Mesenchymal stem cell (in vitro differentiated cells and primary cell): ENCODE data around the gene DOCK11.
A peak's percentile ranks its signal among the peaks of the same experiment; 100 is the strongest.

ENCODE experiments used
- DNase-seq: peaks from one replicate; pipeline ENCODE4 v3.0.0-alpha.2; 2013
- H2AFZ ChIP-seq: one replicate; pipeline ENCODE4 v1.6.1; 2013; ENCODE audit warnings: low read depth, mild to moderate bottlenecking, control low read depth, inconsistent platforms, low read length, moderate library complexity
- H2AK5ac ChIP-seq: 2 replicates; pipeline ENCODE4 v1.6.1; 2013; ENCODE audit warnings: low read length, moderate library complexity, mild to moderate bottlenecking, inconsistent platforms; ENCODE audit not compliant: severe bottlenecking
- H2BK120ac ChIP-seq: one replicate; pipeline ENCODE4 v1.6.1; 2013; ENCODE audit warnings: low read depth, mild to moderate bottlenecking, inconsistent platforms, low read length, moderate library complexity
- H2BK12ac ChIP-seq, 2 experiments: one replicate each; pipeline ENCODE4 v1.6.1; 2013; ENCODE audit warnings: inconsistent platforms in 2 of 2, low read length in 2 of 2, mild to moderate bottlenecking in 2 of 2, moderate library complexity in 2 of 2, control low read depth in 1 of 2
- H2BK15ac ChIP-seq: one replicate; pipeline ENCODE4 v1.6.1; 2013; ENCODE audit warnings: mild to moderate bottlenecking, low read depth, inconsistent platforms; ENCODE audit not compliant: poor library complexity, severe bottlenecking
- H2BK5ac ChIP-seq: 2 replicates; pipeline ENCODE4 v1.6.1; 2013; ENCODE audit warnings: low read depth, mild to moderate bottlenecking, low read length, control low read depth, inconsistent platforms; ENCODE audit not compliant: poor library complexity, severe bottlenecking
- H3K14ac ChIP-seq, 2 experiments: one replicate each; pipeline ENCODE4 v1.6.1; 2013; ENCODE audit warnings: inconsistent platforms in 2 of 2, low read length in 2 of 2, control low read depth in 1 of 2, mild to moderate bottlenecking in 1 of 2, moderate library complexity in 1 of 2
- H3K18ac ChIP-seq, 2 experiments: one replicate each; pipeline ENCODE4 v1.6.1; 2013; ENCODE audit warnings: inconsistent platforms in 2 of 2, low read length in 2 of 2, control low read depth in 1 of 2, low read depth in 1 of 2, mild to moderate bottlenecking in 1 of 2
- H3K23ac ChIP-seq, 2 experiments: one replicate each; pipeline ENCODE4 v1.6.1; 2013; ENCODE audit warnings: inconsistent platforms in 2 of 2, low read length in 2 of 2, mild to moderate bottlenecking in 2 of 2, moderate library complexity in 2 of 2, control low read depth in 1 of 2
- H3K27ac ChIP-seq: 2 replicates; pipeline ENCODE4 v1.5.1; 2013; ENCODE audit warnings: mild to moderate bottlenecking, moderate library complexity, low read length, control low read depth, inconsistent platforms; ENCODE audit not compliant: poor library complexity, severe bottlenecking
- H3K27me3 ChIP-seq, 2 experiments: 2 replicates each; pipeline versions ENCODE4 v1.6.1 to v1.7.0; 2013; ENCODE audit warnings: low read length in 2 of 2, mild to moderate bottlenecking in 2 of 2, moderate library complexity in 2 of 2, control low read depth in 1 of 2, inconsistent platforms in 1 of 2; ENCODE audit not compliant: control insufficient read depth in 1 of 2, insufficient read depth in 1 of 2
- H3K36me3 ChIP-seq, 2 experiments: 2 replicates each; pipeline versions ENCODE4 v1.6.1 to v1.7.0; 2013; ENCODE audit warnings: low read length in 2 of 2, control low read depth in 1 of 2, inconsistent platforms in 1 of 2, low read depth in 1 of 2, mild to moderate bottlenecking in 1 of 2; ENCODE audit not compliant: insufficient read depth in 2 of 2, control insufficient read depth in 1 of 2
- H3K4ac ChIP-seq, 2 experiments: one replicate each; pipeline ENCODE4 v1.6.1; 2013; ENCODE audit warnings: inconsistent platforms in 2 of 2, low read length in 2 of 2, mild to moderate bottlenecking in 2 of 2, moderate library complexity in 2 of 2, control low read depth in 1 of 2, low read depth in 1 of 2
- H3K4me1 ChIP-seq: 2 replicates; pipeline ENCODE4 v1.6.1; 2013; ENCODE audit warnings: low read depth, low read length, control low read depth; ENCODE audit not compliant: control insufficient read depth, insufficient read depth
- H3K4me2 ChIP-seq: 2 replicates; pipeline ENCODE4 v1.6.1; 2013; ENCODE audit warnings: low read length, mild to moderate bottlenecking, inconsistent platforms; ENCODE audit not compliant: poor library complexity, severe bottlenecking
- H3K4me3 ChIP-seq, 2 experiments: 2 replicates each; pipeline versions ENCODE4 v1.5.1 to v1.7.0; 2013; ENCODE audit warnings: low read length in 2 of 2, mild to moderate bottlenecking in 2 of 2, control low read depth in 1 of 2, low read depth in 1 of 2; ENCODE audit not compliant: insufficient read depth in 1 of 2
- H3K79me1 ChIP-seq: replicated peaks from 2 replicates; pipeline ENCODE4 v1.6.1; 2013; ENCODE audit warnings: mild to moderate bottlenecking, control low read depth, low read length, inconsistent platforms; ENCODE audit not compliant: poor library complexity, severe bottlenecking
- H3K9ac ChIP-seq: 2 replicates; pipeline ENCODE4 v1.7.0; 2013; ENCODE audit warnings: mild to moderate bottlenecking, low read length, moderate library complexity
- H3K9me3 ChIP-seq: 2 replicates; pipeline ENCODE4 v1.7.0; 2013; ENCODE audit warnings: mild to moderate bottlenecking, low read length; ENCODE audit not compliant: control insufficient read depth
- H4K8ac ChIP-seq: one replicate; pipeline ENCODE4 v1.6.1; 2013; ENCODE audit warnings: inconsistent platforms, mild to moderate bottlenecking, low read length, moderate library complexity
- H4K91ac ChIP-seq: one replicate; pipeline ENCODE4 v1.6.1; 2013; ENCODE audit warnings: mild to moderate bottlenecking, low read length, inconsistent platforms
- WGBS: methylation state at CpG from one replicate; pipeline ENCODE4 v1.1.7; 2013; ENCODE audit warnings: mixed read lengths; 5-methylcytosine and 5-hydroxymethylcytosine counted together

DOCK11 gene

GRCh38 chrX:118726396-118726795 lies 230.8 kb downstream of the DOCK11 start:
- no peak for DNase-seq
- Histone ChIP-seq H3K27me3 (no peaks in the 10 kb centered on the region), H4K91ac (no peak overlapping the region), H3K4me1 (peaks cover 8% of the 10 kb centered on the region), H3K4me2 (no peak overlapping the region), H3K79me1 (no peaks in the 10 kb centered on the region), H2BK5ac (no peak overlapping the region), H3K27ac (no peak overlapping the region), H2BK12ac (no peak overlapping the region), H3K18ac (no peak overlapping the region), H3K9ac (no peak overlapping the region), H3K36me3 (no peaks in the 10 kb centered on the region), H3K23ac (no peak overlapping the region), H2BK15ac (no peak overlapping the region), H3K14ac (no peak overlapping the region), H2AK5ac (no peak overlapping the region), H3K4me3 (no peak overlapping the region), H2AFZ (no peak overlapping the region), H3K4ac (no peak overlapping the region), H3K9me3 (no peaks in the 10 kb centered on the region), H4K8ac (no peak overlapping the region), H2BK120ac (no peak overlapping the region)
- WGBS, result no CpG with 5 or more reads among the region's 3 CpGs

GRCh38 chrX:118726887-118727685 lies 231.5 kb downstream of the DOCK11 start, which contains the start of gene IL13RA1:
Gene IL13RA1, plus strand, starts transcription at chrX:118727606. Its CDS starts 33 bp downstream, at chrX:118727639.
- Histone ChIP-seq H3K27me3 (no peaks in the 10 kb centered on the region), H2BK5ac (peak within 1 kb of the TSS; percentile 84), H3K27ac (peak within 1 kb of the TSS; percentile 83), H2AFZ (no peak within 1 kb of the TSS), H3K18ac (peak within 1 kb of the TSS; percentile 83 to 88), H3K23ac (no peak within 1 kb of the TSS), H3K9ac (peak within 1 kb of the TSS; percentile 85), H3K4me3 (peak within 1 kb of the TSS; percentile 69 to 83), H4K8ac (peak within 1 kb of the TSS; percentile 23), H3K14ac (no peak within 1 kb of the TSS), H2AK5ac (no peak within 1 kb of the TSS), H3K4me1 (peaks cover 8% of the 10 kb centered on the region), H2BK15ac (peak within 1 kb of the TSS; percentile 80), H2BK120ac (peak within 1 kb of the TSS; percentile 79), H2BK12ac (peak within 1 kb of the TSS in 1 of 2 experiments; percentile 83), H3K36me3 (no peaks in the 10 kb centered on the region), H4K91ac (peak within 1 kb of the TSS; percentile 68), H3K9me3 (no peaks in the 10 kb centered on the region), H3K4me2 (peak within 1 kb of the TSS; percentile 65), H3K4ac (peak within 1 kb of the TSS; percentile 16 to 81), H3K79me1 (no peaks in the 10 kb centered on the region)
- peak; percentile 83 for DNase-seq
- WGBS, result 5% methylated on average over 20 of the region's 56 CpGs

- Histone ChIP-seq H3K4me2 (peak overlapping the region; percentile 65), H2AK5ac (no peak overlapping the region), H2BK12ac (no peak overlapping the region), H2BK5ac (peak overlapping the region; percentile 84), H3K4me1 (peaks cover 8% of the 10 kb centered on the region), H3K14ac (no peak overlapping the region), H3K79me1 (no peaks in the 10 kb centered on the region), H3K9ac (peak overlapping the region; percentile 85), H2BK120ac (peak overlapping the region; percentile 79), H4K8ac (peak overlapping the region; percentile 23), H3K36me3 (no peaks in the 10 kb centered on the region), H3K4me3 (peak overlapping the region; percentile 69 to 83), H3K9me3 (no peaks in the 10 kb centered on the region), H4K91ac (peak overlapping the region; percentile 68), H2AFZ (no peak overlapping the region), H3K27me3 (no peaks in the 10 kb centered on the region), H3K4ac (peak overlapping the region in 1 of 2 experiments; percentile 81), H3K27ac (no peak overlapping the region), H3K18ac (peak overlapping the region; percentile 83 to 88), H2BK15ac (peak overlapping the region; percentile 80), H3K23ac (no peak overlapping the region)
- WGBS, result 1% methylated on average over 15 of the region's 73 CpGs
- peak; percentile 57 for DNase-seq
These were observed 232.2 kb downstream of the DOCK11 start for GRCh38 chrX:118727686-118728339.

GRCh38 chrX:118729042-118729652 lies 233.5 kb downstream of the DOCK11 start:
- Histone ChIP-seq H3K18ac (no peak overlapping the region), H3K79me1 (no peaks in the 10 kb centered on the region)

More at GRCh38 chrX:118729042-118729652, 233.5 kb downstream of the DOCK11 start:
- H3K9ac ChIP-seq, result peak overlapping the region; percentile 85
- no peak overlapping the region for H2BK5ac ChIP-seq
- H3K4me3 ChIP-seq, result peak overlapping the region in 1 of 2 experiments; percentile 83
- no peaks in the 10 kb centered on the region for H3K27me3 ChIP-seq
- H4K8ac ChIP-seq, result no peak overlapping the region
- no peaks in the 10 kb centered on the region for H3K9me3 ChIP-seq
- H2BK12ac ChIP-seq, result no peak overlapping the region
- H3K4me1 ChIP-seq, result peaks cover 8% of the 10 kb centered on the region
- no peak for DNase-seq
- no peak overlapping the region for H4K91ac ChIP-seq
- no peak overlapping the region for H3K4ac ChIP-seq
- WGBS, result 100% methylated on average over 2 of the region's 3 CpGs
- H3K14ac ChIP-seq, result no peak overlapping the region
- no peak overlapping the region for H3K27ac ChIP-seq
- no peak overlapping the region for H3K23ac ChIP-seq
- H2AK5ac ChIP-seq, result no peak overlapping the region
- H2BK15ac ChIP-seq, result no peak overlapping the region
- H2AFZ ChIP-seq, result no peak overlapping the region
- no peak overlapping the region for H3K4me2 ChIP-seq
- no peak overlapping the region for H2BK120ac ChIP-seq
- no peaks in the 10 kb centered on the region for H3K36me3 ChIP-seq
